OCI-M2 (cell line): Measurements from ENCODE around the gene CST3.
"Not testable (repeated sequence)": the region's sequence is repeated elsewhere in the genome, so short reads cannot be mapped to it uniquely, and the experiment has no call there.

Source experiments
- DNase-seq: peaks from one replicate; lab custom pipeline; 2025; ENCODE audit not compliant: unreplicated experiment; lab: John Stamatoyannopoulos, UW

Gene CST3

DNA sequence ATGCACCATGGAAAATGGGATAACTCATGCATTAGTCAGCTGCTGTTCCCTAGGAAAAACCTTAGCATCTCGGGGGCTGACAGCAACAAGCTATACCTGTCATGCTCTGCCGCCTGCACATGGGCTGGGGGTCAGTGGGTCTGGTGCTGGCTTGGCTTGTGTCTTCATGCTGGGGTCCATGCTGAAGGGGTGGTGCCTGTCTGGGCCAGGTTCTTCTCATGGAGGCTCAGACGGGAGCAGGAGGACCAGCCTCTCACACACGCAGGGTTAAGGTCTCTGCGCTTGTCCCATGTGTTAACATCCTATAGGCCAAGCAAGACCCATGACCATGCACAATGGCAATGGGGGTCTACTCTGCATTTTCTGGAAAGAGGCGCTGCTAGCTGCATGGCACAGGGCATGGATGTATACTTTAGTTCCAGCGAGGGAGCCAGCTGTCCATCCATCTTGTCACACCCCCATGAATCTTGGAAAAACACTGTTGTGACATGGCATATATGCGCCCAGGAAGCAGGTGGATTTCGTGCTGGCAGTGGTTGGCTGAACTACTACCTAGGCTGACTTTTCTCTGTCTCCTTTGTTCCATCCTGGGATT, 24.6 kb upstream of the CST3 start:
- DNase-seq: no peak

DNA sequence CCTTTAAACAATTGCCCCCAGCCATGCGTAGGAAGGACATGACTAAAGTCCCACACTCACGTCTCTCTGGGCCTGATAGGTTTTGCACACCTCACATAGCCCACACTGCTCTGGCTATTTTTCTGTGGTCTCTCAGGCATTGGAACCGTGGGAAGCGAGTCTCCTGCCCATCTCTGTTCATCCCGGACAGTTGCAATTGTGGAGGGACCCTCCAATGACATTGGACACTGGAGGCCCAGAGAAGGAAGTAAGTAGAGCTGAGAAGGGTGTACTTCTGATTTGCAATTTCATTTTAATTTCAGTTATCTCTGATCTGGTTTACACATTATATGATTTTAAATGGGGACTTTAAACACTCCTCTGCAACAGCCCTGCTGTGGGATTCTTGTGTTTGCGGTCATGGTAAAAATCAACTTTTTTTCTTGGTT, 23.3 kb upstream of the CST3 start:
- no peak for DNase-seq

DNA sequence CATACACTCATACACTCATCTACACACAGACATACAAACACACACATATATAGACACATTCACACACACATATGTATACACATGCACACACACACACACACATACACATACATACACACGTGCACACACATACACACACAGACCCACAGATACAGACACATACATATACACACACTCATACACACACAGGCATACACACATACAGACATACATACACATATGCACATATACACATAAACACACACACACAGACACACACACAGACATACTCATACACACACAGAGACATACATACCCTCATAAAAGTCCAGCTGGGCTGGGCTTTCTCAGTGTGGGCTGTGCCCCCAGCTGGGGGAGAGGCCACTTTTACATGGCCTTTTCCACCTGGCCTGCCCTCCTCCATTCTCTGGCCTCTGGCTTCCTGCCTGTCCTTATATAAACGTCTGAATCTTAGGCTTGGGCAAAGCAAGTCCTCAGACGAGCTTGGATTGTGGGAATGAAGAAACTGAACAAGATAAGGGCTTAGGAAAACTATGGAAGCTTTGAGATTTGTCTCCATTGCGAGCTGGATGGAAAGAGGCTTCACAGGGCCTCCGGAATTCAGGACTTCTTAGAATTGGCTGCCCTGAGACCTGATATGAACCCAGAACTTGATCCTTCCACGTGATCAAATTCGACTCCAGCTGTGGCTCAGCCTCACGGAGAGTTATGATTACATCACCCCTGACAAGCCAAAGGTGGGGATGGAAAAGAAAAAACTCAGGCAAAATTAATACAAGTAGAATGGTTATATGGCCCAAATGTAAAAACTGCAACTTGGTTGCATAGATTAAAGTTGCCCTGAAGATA, 22.5 kb upstream of the CST3 start:
- no peak for DNase-seq

DNA sequence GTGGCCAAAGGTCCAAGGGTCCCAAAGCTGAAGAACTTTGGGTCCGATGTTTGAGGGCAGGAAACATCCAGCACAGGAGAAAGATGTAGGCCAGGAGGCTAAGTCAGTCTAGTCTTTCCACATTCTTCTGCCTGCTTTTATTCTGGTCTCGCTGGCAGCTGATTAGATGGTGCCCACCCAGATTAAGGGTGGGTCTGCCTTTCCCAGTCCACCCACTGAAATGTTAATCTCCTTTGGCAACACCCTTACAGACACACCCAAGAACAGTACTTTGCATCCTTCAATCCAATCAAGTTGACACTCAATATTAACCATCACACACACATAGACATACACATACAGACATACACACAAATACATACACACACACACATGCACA, 21.8 kb upstream of the CST3 start:
- not testable (repeated sequence) for DNase-seq

DNA sequence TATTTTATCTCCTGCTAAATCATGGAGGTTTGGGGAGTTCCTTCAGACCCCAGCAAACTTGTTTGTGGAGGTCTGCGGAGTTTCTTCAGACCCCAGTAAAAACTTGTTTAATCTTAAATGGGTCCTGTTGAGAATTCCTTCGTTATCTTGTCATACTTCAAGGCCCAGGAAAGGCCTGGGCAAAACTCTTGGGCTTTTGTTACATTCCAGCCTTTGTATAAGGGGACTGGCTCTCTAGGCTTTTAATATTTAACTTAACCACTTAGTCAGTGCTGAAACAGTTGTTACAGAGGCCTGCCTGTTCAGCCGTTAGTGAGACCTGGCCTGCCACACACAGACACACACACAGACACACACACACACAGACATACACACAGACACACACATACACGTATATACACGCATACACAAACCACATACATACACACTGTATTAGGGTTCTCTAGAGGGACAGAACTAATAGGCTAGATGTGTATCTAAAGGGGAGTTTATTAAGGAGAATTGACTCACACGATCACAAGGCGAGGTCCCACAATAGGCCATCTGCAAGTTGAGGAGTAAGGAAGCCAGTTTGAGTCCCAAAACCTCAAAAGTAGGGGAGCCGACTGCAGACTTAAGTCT, 21.3 kb upstream of the CST3 start:
- DNase-seq: no peak

DNA sequence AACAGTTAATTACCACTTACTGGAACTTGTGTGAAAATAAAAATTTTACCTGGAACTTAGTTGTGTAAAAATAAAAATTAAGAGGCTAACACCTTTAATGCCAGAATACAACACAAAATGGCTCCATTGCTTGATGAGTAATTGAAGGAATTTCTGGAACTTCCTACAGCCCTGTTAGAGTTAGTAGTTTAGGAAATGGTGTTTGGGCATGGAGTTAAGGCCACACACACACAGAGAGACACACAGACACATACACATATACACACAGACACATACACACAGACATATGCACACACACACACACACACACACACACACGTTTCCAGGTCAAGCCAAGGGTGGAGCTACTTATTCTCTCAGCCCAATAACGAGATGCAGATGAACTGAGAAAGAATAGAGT, 20.6 kb upstream of the CST3 start:
- no peak for DNase-seq

DNA sequence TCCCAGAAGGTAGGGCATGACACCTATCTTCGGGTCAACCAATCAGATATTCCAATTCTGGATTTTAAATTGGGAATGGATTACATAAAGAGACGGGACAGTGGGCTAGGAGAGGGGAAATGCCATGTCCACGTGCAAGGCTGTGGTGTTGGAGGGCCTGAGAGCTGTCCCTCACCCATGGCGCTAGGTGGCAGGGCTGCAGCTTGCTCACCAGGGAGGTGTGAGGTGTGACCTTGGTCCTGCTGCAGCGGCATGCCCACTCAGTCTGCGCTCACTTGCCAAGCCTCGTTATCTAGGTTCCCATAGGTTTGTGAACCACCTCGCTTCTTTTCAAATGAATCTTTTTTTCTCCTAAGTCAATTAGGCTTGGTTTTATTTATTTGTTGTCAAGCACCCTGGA, 19.4 kb upstream of the CST3 start:
- no peak for DNase-seq

DNA sequence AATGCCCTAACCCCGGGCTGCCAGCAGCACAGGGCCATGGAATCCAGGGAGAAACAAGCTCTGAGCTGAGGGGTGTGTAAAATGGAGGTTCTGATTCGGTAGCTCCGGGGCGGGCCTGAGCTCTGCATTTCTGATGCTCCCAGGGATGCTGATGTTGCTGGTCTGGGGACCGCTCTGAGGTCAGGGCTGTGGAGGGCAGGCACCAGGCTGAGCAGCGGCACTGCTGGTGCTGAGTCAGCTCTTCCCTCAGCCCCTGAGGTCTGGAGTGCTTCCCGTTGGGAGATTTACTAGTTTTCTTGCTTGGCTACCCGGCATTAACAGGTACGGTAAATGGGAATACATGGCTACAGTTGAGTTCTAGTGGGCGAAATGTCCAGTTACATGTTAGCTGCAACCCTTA, 18.6 kb upstream of the CST3 start:
- no peak for DNase-seq

DNA sequence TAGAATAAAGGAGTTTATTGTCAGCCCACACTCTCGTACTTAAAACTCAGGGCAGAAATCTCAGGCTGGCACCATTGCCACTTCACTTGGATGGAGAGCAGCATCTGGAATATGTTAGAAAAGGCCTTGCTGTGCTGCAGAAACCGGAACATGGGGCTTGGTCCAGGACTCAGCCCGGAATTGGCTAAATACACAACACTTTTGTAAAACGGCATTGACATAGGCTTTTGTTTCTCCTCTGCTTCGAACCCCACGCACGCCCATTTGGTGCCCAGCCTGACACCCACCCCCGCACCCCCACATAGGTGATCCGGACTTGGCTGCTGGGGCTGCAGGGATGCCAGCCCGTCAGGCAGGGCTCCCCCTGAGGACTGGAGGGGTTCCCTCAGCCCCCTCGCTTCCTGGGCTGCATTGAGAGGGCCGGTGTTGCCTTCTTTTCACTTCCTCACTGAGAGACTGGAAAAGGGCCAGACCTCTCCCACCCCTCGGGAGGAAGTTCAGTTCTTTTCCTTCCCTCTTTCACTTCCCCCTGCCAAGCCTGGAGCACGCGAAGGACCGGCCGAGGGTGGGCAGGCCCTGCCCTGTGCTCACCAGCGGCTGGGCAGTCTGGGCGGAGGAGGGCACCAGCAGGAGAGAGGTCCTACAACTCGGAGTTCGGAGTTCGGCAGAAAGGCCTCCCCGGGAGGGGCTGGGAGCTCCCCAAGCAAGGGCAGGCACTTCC, 17.9 kb upstream of the CST3 start:
- no peak for DNase-seq

DNA sequence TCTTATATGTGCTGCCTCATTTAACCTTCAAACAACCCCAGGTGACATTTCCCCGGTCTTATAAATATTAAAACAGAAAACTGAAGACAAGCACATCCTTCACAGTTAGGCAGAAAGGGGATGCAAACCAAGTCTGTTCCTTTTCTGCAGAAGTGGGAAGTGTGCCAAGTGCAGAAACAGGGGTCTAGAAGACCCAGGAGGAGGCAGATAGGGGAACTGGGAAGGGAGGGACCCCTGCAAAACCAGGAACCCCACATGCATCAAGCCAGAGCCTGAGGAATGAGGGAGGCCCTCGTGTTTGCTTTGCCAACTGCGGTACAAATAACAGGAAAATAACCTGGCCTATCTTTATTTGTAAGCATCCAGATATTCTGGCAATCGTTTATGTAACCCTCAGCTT, 17.0 kb upstream of the CST3 start:
- no peak for DNase-seq

DNA sequence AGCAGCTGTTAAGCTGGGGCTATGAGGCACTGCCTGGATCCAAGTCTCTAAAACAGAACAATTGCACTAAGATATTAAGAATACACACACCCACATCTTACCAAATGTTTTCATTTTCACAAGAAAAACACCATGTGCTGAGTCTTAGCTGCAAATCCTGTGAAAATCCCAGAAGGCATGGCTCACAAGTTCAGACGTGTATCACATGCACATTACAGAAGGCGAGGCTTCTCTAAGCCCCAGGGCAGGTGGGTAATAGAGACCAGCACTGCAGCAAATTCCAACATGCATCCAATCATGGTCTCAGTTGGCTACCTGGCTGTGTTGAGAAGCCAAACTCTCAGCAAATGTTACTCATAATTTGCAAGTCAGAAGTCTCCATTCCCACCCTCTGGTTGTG, 16.2 kb upstream of the CST3 start:
- DNase-seq: no peak

DNA sequence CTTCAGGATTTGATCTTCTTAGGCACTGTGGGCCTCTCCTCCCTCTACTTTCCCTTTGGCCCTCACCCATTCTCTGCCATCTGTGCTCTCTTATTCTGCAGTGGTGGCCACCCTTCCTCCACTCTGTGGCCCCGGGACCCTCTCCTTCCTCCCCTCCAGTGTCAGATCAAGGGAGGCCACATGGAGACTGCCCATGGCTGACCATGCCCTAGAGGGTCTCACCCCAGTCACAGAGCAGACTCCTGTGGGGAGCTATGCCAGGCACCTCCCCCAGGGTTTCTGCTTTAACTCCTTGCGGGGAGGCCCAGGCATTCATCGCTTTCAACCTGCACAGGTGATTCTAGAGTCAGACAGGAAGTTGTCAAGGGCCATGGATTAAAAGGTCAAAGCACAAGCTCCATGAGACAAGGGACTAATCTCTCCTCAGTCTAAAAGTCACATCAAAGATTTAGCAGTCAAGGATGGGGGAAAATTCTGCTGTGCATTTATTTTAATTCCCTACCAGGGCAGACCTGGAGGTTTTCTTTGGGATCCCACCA, 15.7 kb upstream of the CST3 start:
- no peak for DNase-seq

DNA sequence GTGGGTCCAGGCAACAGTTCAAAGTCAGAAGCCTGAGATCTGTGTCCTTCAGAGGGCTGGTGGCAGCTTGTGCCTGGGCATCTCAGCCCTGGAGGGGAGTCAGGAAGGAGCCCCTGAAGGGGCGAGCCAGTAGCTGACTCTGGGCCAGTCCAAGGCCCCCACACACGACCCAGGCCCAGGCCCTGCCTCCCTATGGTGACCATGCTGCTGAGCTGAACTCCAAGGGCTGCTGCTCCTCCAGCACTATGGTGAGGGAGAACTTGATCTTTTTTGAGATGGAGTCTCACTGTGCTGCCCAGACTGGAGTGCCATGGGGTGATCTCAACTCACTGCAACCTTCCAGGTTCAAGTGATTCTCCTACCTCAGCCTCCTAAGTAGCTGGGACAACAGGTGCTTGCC, 15.2 kb upstream of the CST3 start:
- no peak for DNase-seq

DNA sequence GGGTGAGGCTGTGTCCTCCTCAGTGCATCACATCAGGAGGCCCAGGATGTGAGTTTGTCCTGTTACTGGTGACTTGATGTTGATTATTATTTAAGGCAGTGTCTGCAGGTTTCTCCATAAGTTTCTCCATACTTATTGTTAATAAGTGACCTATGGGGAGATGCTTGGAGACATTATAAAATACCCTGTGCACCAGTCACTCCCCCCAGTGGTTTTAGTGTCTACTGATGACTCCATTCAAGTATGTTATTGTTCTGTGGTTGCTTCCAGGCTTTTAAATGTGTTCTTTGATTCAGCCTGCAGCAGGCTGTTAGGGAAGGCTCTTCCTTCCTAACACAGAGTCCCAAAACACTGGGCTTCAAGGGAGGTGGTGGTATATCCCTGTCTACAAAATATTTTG, 14.6 kb upstream of the CST3 start:
- DNase-seq: no peak

DNA sequence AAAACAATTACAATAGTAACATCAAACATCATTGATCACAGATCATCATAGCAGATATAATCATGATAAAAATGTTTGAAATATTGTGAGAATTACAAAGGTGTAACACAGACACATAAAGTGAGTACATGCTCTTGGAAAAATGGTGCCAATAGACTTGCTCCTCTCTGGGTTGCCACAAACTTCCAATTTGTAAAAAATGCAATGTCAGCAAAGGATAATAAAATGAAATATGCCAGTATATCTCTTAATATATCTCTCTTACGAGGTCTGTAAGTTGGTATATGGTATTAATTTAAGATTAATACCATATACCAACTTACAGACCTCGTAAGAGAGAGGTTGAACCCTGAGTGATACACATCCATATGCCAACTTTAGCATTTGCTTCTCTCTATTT, 13.4 kb upstream of the CST3 start:
- no peak for DNase-seq

DNA sequence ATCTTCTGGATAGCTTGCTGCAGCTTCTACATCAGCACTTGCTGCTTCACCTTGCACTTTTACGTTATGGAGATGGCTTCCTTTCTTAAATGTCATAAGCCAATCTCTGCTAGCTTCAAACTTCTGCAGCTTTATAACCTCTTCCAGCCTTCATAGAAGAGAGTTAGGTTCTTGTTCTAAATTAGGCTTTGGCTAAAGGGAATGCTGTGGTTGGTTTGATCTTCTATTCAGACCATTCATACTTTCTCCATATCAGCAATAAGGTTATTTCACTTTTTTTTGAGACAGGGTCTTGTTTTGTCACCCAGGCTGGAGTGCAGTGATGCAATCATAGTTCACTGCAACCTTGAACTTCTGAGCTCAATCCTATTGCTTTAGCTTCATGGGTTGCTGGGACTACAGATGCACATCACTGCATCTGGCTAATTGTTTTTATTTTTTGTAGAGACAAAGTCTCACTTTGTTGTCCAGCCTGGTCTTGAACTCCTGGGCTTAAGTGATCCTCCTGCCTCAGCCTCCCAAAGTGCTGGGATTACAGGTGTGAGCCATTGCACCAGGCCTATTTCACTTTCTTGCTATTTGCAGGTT, 12.2 kb upstream of the CST3 start:
- DNase-seq: no peak

DNA sequence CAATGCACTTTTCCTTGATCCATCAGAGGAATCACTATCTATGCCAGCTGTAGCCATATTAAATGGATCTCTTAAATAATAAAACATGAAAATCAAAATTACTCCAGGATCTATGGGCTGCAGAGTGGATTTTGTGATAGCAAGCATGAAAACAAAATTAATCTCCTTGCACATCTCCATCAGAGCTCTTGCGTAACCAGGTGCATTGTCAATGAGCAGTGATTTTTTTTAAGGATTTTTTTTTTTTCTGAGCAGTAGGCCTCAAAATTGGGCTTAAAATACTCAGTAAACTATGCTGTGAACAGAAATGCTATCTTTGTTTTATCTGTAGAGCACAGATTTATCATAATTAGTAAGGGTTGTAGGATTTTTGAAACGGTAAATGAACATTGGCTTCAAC, 11.5 kb upstream of the CST3 start:
- no peak for DNase-seq

DNA sequence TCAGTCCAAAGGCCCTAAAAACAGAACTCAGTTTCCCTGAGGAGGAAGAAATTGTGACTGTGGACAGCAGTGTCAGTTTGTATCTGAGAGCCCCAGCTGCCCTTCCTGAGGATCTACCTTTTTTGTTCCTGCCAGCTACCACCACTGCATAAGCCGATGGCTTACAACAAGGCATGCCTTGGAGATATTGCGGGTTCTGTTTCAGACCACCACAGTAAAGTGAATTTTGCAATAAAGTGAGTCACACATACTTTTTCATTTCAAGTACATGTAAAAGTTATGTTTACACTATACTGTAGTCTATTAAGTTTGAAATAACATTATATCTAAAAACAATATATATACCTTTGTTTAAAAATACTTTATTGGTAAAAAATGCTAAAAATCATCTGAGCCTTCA, 9.6 kb upstream of the CST3 start:
- DNase-seq: no peak

DNA sequence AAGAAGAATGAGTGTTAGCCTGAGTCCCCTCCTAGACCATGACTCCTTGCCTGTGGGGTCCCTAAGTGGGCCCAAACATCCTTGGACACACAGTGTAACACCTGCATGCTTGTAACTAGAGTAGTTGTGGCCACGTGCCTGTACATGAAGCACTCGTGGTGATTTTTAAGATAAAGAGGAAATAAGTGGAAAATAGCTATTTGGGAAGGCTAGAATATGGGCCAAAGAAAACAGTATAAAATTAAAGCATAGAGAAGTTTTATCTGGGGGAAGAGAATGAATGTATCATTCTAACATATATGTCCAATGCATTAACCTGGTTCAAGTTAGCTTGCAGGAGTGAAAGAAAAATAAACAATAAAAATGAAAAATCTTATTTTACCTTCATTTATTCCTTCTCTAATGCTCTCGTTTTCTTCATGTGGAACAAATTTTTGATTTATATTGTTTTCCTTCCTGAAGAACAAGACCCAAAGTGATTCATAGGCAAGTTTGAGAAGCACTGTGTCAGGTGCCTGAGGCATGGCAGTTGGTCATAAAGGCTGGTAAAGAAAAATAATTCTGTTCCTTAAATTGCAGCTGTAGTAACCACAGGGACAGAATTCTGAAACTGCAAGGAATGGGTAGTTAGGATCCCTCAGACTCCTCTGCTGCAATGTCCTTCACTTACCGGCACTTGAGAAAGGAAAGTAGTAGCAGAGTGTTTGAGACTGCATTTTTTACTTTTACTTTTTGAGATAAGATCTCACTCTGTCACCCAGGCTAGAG, 8.5 kb upstream of the CST3 start:
- DNase-seq: no peak

DNA sequence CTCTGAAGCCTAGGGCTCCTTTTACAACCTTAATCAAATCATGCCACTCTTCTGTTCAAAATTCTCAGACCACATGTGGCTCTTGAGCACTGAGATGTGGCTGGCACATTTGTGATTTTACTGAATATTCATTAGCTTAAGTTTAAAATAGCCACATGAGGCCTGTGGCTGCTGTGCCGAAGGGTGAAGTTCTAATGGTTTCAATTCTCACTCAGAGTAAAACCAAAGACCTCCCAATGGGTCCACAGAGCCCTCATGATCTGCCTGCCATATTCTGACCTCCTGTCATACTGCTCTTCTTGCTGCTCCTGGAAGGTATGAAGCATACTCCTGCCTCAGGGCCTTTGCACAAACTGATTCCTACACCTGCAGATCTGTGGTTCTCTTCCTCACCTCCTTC, 7.8 kb upstream of the CST3 start:
- no peak for DNase-seq
